ENCODE data around the gene KLHDC7B. TPM values are rescaled to one million over a fixed set of nuclear protein-coding genes. Genes with fewer than 3 reads are reported as not detected.

Gene KLHDC7B
- total RNA-seq, 2 experiments from 2014 or later: 6.9 to 7.7 TPM

DNA sequence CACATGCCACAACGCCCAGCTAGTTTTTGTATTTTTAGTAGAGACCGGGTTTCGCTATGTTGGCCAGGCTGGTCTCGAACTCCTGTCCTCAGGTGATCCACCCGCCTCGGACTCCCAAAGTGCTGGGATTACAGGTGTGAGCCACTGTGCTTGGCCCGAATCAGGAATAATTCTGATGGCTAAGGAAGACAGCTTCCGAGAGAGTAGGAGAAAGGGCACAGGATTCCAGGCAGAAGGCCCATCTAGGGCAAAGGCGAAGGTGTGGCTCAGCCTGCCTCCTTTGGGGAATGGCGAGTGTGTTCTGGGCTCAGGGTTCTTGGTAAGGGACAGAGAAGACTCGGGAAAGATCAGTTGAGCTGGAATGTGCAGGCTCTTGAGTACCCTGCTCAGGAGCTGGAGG lies 18.6 kb downstream of the KLHDC7B start:
- Mint-ChIP-seq H3K9me3 (no peaks in the 10 kb centered on the region), H3K27ac (no peak overlapping the region), H3K4me3 (no peak overlapping the region), H3K27me3 (no peaks in the 10 kb centered on the region), H3K4me1 (ENCODE audit: low read depth) (peaks cover 15% of the 10 kb centered on the region), H3K36me3 (peaks cover 5% of the 10 kb centered on the region)
- intact Hi-C loops (cut with micrococcal nuclease): loop anchor here (10.0 kb wide), 1 partner anchor 51 kb away; no protein-coding TSS in a partner anchor
- ChIA-PET CTCF (interaction anchor here (0.5 to 4.6 kb wide), 7 partner anchors 8 to 57 kb away, joined by 3 to 71 read pairs (median 4); partner anchors contain the start of genes NCAPH2, SCO2 and TYMP), POLR2A (interaction anchor here (1.2 to 2.9 kb wide), 4 partner anchors 13 to 57 kb away, joined by 6 to 13 read pairs (median 7); partner anchors contain the start of gene SCO2)
- DNase-seq: no peak

DNA sequence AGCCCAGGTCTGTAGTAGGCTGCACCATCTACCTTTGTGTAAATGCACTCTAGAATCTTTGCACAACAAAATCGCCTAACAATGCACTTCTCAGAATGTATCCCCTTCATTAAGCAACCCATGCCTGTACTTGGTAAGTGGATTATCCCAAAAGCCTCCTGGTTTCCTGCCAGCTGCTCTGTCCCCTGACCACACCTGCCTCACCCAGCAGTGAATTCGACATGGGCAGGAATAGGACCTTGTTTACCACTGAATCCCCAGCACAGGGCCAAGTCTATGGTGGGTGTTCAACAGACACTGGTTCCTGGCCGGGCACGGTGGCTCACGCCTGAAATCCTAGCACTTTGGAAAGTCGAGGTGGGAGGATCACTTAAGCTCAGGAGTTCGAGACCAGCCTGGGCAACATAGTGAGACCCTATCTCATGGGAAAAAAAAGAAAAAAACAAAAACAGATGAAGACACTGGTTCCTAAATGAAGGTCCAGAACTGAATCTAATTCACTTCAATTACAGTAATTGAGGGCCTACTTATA lies 22.1 kb downstream of the KLHDC7B start:
- no peaks in the 10 kb centered on the region for H3K9me3 Mint-ChIP-seq
- DNase-seq: no peak
- CTCF ChIA-PET: interaction anchor here (0.6 kb wide), 1 partner anchor 71 kb away, joined by 3 read pairs; no protein-coding TSS in a partner anchor
- no peaks in the 10 kb centered on the region for H3K27me3 Mint-ChIP-seq
- intact Hi-C loops (cut with micrococcal nuclease): loop anchor here (10.0 kb wide), 1 partner anchor 47 kb away; no protein-coding TSS in a partner anchor
- no peak overlapping the region for H3K4me3 Mint-ChIP-seq
- POLR2A ChIA-PET: no interaction called here
- peaks cover 19% of the 10 kb centered on the region for H3K36me3 Mint-ChIP-seq
- H3K27ac Mint-ChIP-seq: no peak overlapping the region
- peaks cover 10% of the 10 kb centered on the region for H3K4me1 Mint-ChIP-seq (ENCODE audit: low read depth)

DNA sequence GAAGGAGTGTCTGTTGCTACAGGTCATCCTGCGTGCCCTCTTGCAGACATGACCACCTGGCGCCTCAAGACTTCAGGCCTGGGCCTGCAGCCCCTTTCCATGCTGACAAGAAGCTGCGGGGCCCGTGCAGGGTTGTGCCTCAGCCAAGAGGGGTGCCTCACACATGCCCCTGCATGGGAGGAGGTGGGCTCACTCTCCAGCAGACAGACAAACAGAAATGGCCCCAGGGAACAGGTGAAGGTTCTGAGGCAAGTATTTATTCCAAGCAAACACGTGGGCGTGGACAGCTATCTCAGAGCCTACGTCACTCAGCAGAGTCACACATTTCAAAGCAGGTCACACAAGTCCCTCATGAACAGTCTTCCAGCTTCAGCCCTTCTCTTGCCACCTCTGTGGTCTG lies 22.9 kb downstream of the KLHDC7B start:
- ChIA-PET POLR2A (interaction anchor here (1.3 kb wide), 1 partner anchor 53 kb away, joined by 3 read pairs; no protein-coding TSS in a partner anchor), CTCF (interaction anchor here (1.1 kb wide), 1 partner anchor 53 kb away, joined by 3 read pairs; no protein-coding TSS in a partner anchor)
- no peaks in the 10 kb centered on the region for H3K27me3 Mint-ChIP-seq
- intact Hi-C loops (cut with micrococcal nuclease): loop anchor here (10.0 kb wide), 1 partner anchor 46 kb away; no protein-coding TSS in a partner anchor
- no peak overlapping the region for H3K4me3 Mint-ChIP-seq
- peaks cover 3% of the 10 kb centered on the region for H3K4me1 Mint-ChIP-seq (ENCODE audit: low read depth)
- H3K9me3 Mint-ChIP-seq: no peaks in the 10 kb centered on the region
- H3K27ac Mint-ChIP-seq: no peak overlapping the region
- H3K36me3 Mint-ChIP-seq: peaks cover 19% of the 10 kb centered on the region
- DNase-seq: no peak

GRCh38 chr22:50569041-50569459 lies 23.4 kb downstream of the KLHDC7B start:
- Mint-ChIP-seq H3K27me3 (no peaks in the 10 kb centered on the region), H3K9me3 (no peaks in the 10 kb centered on the region), H3K27ac (no peak overlapping the region), H3K36me3 (peaks cover 19% of the 10 kb centered on the region), H3K4me1 (ENCODE audit: low read depth) (no peaks in the 10 kb centered on the region), H3K4me3 (no peak overlapping the region)
- ChIA-PET CTCF (interaction anchor here (1.1 kb wide), 1 partner anchor 52 kb away, joined by 3 read pairs; no protein-coding TSS in a partner anchor), POLR2A (interaction anchor here (0.6 to 1.3 kb wide), 2 partner anchors 44 to 52 kb away, joined by 3 read pairs; partner anchors contain the start of gene SCO2)
- intact Hi-C loops (cut with micrococcal nuclease): loop anchor here (10.0 kb wide), 1 partner anchor 46 kb away; no protein-coding TSS in a partner anchor
- no peak for DNase-seq

DNA sequence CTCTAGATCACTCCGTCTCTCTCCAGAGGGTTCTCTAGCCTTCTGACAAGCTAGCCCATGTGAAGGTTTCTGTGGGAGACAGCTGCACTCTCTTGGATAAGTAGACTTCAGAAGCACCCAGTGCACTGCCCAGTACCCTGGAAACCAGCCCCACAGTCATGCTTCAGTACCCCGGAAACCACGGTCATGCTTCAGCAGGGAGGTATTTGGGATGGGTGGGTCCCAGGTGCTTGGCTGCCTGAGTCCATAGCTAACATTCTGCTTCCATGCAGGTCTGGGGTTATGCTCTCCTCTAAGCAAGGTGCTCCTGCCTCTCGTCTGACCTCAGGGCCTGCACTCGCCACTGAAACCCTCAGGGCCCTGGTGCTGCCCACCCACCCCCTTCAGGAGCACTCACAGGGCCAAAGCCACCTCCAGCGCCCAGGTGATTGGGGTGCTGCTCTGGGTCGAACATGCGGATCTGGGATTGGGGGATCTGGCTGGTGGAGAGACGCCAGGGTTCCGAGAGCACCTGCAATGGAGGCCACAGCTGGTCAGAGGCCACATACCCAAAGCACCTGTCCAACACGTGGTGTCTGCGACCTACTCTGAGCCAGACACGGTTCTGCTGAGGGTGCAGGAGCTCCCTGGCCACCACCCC lies 24.3 kb downstream of the KLHDC7B start:
- intact Hi-C loops (cut with micrococcal nuclease): loop anchor here (10.0 kb wide), 1 partner anchor 45 kb away; no protein-coding TSS in a partner anchor
- Mint-ChIP-seq H3K9me3 (no peaks in the 10 kb centered on the region), H3K27ac (no peak overlapping the region), H3K4me3 (no peak overlapping the region), H3K4me1 (ENCODE audit: low read depth) (no peaks in the 10 kb centered on the region), H3K36me3 (peaks cover 19% of the 10 kb centered on the region), H3K27me3 (no peaks in the 10 kb centered on the region)
- ChIA-PET CTCF (no interaction called here), POLR2A (interaction anchor here (1.3 kb wide), 1 partner anchor 52 kb away, joined by 3 read pairs; no protein-coding TSS in a partner anchor)
- no peak for DNase-seq

DNA sequence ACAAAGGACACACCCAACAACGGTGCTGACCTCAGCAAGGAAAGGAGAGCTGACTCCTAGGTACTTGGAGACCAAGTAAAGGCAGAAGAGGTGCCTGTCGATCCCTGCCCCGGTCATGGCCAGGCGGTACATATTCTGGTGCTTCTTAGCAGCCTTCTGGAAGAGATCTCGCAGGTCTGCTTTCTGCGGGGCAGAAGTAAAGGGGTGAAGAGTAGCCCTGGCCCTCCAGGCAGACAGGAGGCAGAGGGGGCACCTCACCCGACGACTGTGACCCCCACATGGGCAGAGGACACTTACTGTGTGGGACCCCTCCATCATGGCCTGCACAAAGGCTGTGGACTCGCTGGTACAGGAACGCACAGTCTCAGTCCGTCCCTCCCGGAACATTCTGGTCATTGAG lies 25.2 kb downstream of the KLHDC7B start:
- no peak for DNase-seq
- no peak overlapping the region for H3K4me3 Mint-ChIP-seq
- no peaks in the 10 kb centered on the region for H3K9me3 Mint-ChIP-seq
- H3K4me1 Mint-ChIP-seq (ENCODE audit: low read depth): no peaks in the 10 kb centered on the region
- H3K36me3 Mint-ChIP-seq: peaks cover 19% of the 10 kb centered on the region
- H3K27ac Mint-ChIP-seq: no peak overlapping the region
- H3K27me3 Mint-ChIP-seq: no peaks in the 10 kb centered on the region
- ChIA-PET CTCF (no interaction called here), POLR2A (no interaction called here)
- intact Hi-C loops (cut with micrococcal nuclease): no loop called here

GRCh38 chr22:50571264-50572175 lies 25.8 kb downstream of the KLHDC7B start:
- ChIA-PET CTCF (interaction anchor here (0.6 to 1.1 kb wide), 3 partner anchors 9 to 56 kb away, joined by 3 to 4 read pairs (median 3); partner anchors contain the start of genes SCO2 and SYCE3), POLR2A (interaction anchor here (0.6 to 1.5 kb wide), 2 partner anchors 9 to 34 kb away, joined by 3 to 4 read pairs; partner anchors contain the start of gene SYCE3)
- no peaks in the 10 kb centered on the region for H3K4me1 Mint-ChIP-seq (ENCODE audit: low read depth)
- H3K9me3 Mint-ChIP-seq: no peaks in the 10 kb centered on the region
- no peak overlapping the region for H3K4me3 Mint-ChIP-seq
- intact Hi-C loops (cut with micrococcal nuclease): no loop called here
- no peaks in the 10 kb centered on the region for H3K27me3 Mint-ChIP-seq
- no peak for DNase-seq
- peaks cover 19% of the 10 kb centered on the region for H3K36me3 Mint-ChIP-seq
- H3K27ac Mint-ChIP-seq: no peak overlapping the region

GRCh38 chr22:50572965-50573364 lies 27.3 kb downstream of the KLHDC7B start:
- DNase-seq: no peak
- intact Hi-C loops (cut with micrococcal nuclease): no loop called here
- Mint-ChIP-seq H3K4me1 (ENCODE audit: low read depth) (peaks cover 7% of the 10 kb centered on the region), H3K4me3 (no peak overlapping the region), H3K36me3 (peaks cover 21% of the 10 kb centered on the region), H3K27ac (no peak overlapping the region), H3K27me3 (no peaks in the 10 kb centered on the region), H3K9me3 (no peaks in the 10 kb centered on the region)
- ChIA-PET CTCF (interaction anchor here (1.4 kb wide), 1 partner anchor 10 kb away, joined by 4 read pairs; no protein-coding TSS in a partner anchor), POLR2A (no interaction called here)

GRCh38 chr22:50573491-50574382 lies 28.0 kb downstream of the KLHDC7B start:
- intact Hi-C loops (cut with micrococcal nuclease): no loop called here

DNA sequence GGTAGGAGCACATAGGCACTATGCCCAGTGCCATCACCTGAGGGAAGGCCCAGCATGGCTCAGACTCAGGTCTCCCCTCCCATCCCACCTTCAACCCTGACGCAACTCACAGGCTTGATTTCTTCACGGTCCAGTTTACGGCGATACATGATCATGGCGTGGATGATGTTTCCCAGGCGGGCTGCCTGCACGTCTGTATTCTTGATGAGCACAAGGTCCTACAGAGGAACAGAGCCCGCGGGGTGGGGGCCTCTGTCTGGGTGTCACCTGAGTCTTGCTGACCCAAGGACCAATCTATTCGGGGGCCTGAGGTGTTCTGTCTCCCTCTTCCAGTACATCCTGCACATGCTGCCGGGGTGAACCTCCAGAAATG lies 28.7 kb downstream of the KLHDC7B start:
- ChIA-PET POLR2A (no interaction called here), CTCF (interaction anchor here (1.0 kb wide), 1 partner anchor 49 kb away, joined by 4 read pairs; the partner anchor contains the start of gene SCO2)
- H3K27me3 Mint-ChIP-seq: no peaks in the 10 kb centered on the region
- H3K27ac Mint-ChIP-seq: no peak overlapping the region
- H3K9me3 Mint-ChIP-seq: no peaks in the 10 kb centered on the region
- no peak for DNase-seq
- peaks cover 16% of the 10 kb centered on the region for H3K36me3 Mint-ChIP-seq
- H3K4me3 Mint-ChIP-seq: no peak overlapping the region
- H3K4me1 Mint-ChIP-seq (ENCODE audit: low read depth): peaks cover 7% of the 10 kb centered on the region
- intact Hi-C loops (cut with micrococcal nuclease): no loop called here

More at GRCh38 chr22:50573491-50574382, 28.0 kb downstream of the KLHDC7B start:
- ChIA-PET POLR2A (no interaction called here), CTCF (interaction anchor here (1.0 to 1.4 kb wide), 2 partner anchors 11 to 48 kb away, joined by 4 read pairs; partner anchors contain the start of gene SCO2)
- no peak for DNase-seq
- H3K27me3 Mint-ChIP-seq: no peaks in the 10 kb centered on the region
- peaks cover 7% of the 10 kb centered on the region for H3K4me1 Mint-ChIP-seq (ENCODE audit: low read depth)
- H3K27ac Mint-ChIP-seq: no peak overlapping the region
- H3K9me3 Mint-ChIP-seq: no peaks in the 10 kb centered on the region
- no peak overlapping the region for H3K4me3 Mint-ChIP-seq
- peaks cover 18% of the 10 kb centered on the region for H3K36me3 Mint-ChIP-seq

Data from activated CD4-positive, alpha-beta memory T cell treated with anti-CD3 and anti-CD28 coated beads for 36 hours (primary cell).